ENCODE measurements around the gene CLEC4M.

The CLEC4M gene

GRCh38 chr19:7732045-7732444 is 31.0 kb upstream of the CLEC4M start, which contains the start of gene CLEC4G:
Gene CLEC4G (minus strand): TSS chr19:7732110. CDS start chr19:7732102, 8 bp downstream.
- peaks cover 16% of the 10 kb centered on the region for H3K27me3 ChIP-seq (ENCODE audit: control insufficient read depth, insufficient read depth, low read length)
- no peak within 1 kb of the TSS for H3K9ac ChIP-seq (ENCODE audit: low read length)
- no peaks in the 10 kb centered on the region for H3K4me1 ChIP-seq (ENCODE audit: control insufficient read depth, insufficient read depth, low read length)
- H3K27ac ChIP-seq (ENCODE audit: low read depth, low read length) = no peak within 1 kb of the TSS
- no peak within 1 kb of the TSS for H3K4me3 ChIP-seq (ENCODE audit: low read length)
- H3K36me3 ChIP-seq (ENCODE audit: control insufficient read depth, insufficient read depth, low read length) = no peaks in the 10 kb centered on the region

- peaks cover 16% of the 10 kb centered on the region for H3K27me3 ChIP-seq (ENCODE audit: control insufficient read depth, insufficient read depth, low read length)
- H3K27ac ChIP-seq (ENCODE audit: low read depth, low read length) = no peak overlapping the region
- no peaks in the 10 kb centered on the region for H3K4me1 ChIP-seq (ENCODE audit: control insufficient read depth, insufficient read depth, low read length)
- no peak overlapping the region for H3K4me3 ChIP-seq (ENCODE audit: low read length)
- H3K36me3 ChIP-seq (ENCODE audit: control insufficient read depth, insufficient read depth, low read length) = no peaks in the 10 kb centered on the region
- H3K9ac ChIP-seq (ENCODE audit: low read length) = no peak overlapping the region
Measured at GRCh38 chr19:7733376-7733775, 29.7 kb upstream of the CLEC4M start.

- no peaks in the 10 kb centered on the region for H3K4me1 ChIP-seq (ENCODE audit: control insufficient read depth, insufficient read depth, low read length)
Measured at GRCh38 chr19:7734220-7735203, 28.5 kb upstream of the CLEC4M start.

GRCh38 chr19:7736148-7736547 is 26.9 kb upstream of the CLEC4M start:
- no peak overlapping the region for H3K9ac ChIP-seq (ENCODE audit: low read length)

More at GRCh38 chr19:7734220-7735203, 28.5 kb upstream of the CLEC4M start:
- Histone ChIP-seq H3K27me3 (ENCODE audit: control insufficient read depth, insufficient read depth, low read length) (peaks cover 15% of the 10 kb centered on the region), H3K9ac (ENCODE audit: low read length) (no peak overlapping the region), H3K36me3 (ENCODE audit: control insufficient read depth, insufficient read depth, low read length) (no peaks in the 10 kb centered on the region), H3K4me3 (ENCODE audit: low read length) (no peak overlapping the region), H3K27ac (ENCODE audit: low read depth, low read length) (no peak overlapping the region)

GRCh38 chr19:7737215-7737614 is 25.8 kb upstream of the CLEC4M start:
- no peak overlapping the region for H3K9ac ChIP-seq (ENCODE audit: low read length)
- no peaks in the 10 kb centered on the region for H3K36me3 ChIP-seq (ENCODE audit: control insufficient read depth, insufficient read depth, low read length)
- H3K4me1 ChIP-seq (ENCODE audit: control insufficient read depth, insufficient read depth, low read length) = no peaks in the 10 kb centered on the region
- no peak overlapping the region for H3K27ac ChIP-seq (ENCODE audit: low read depth, low read length)
- H3K4me3 ChIP-seq (ENCODE audit: low read length) = no peak overlapping the region
- H3K27me3 ChIP-seq (ENCODE audit: control insufficient read depth, insufficient read depth, low read length) = peaks cover 4% of the 10 kb centered on the region

More at GRCh38 chr19:7736148-7736547, 26.9 kb upstream of the CLEC4M start:
- Histone ChIP-seq H3K36me3 (ENCODE audit: control insufficient read depth, insufficient read depth, low read length) (no peaks in the 10 kb centered on the region), H3K4me3 (ENCODE audit: low read length) (no peak overlapping the region), H3K27me3 (ENCODE audit: control insufficient read depth, insufficient read depth, low read length) (peaks cover 7% of the 10 kb centered on the region), H3K4me1 (ENCODE audit: control insufficient read depth, insufficient read depth, low read length) (no peaks in the 10 kb centered on the region), H3K27ac (ENCODE audit: low read depth, low read length) (no peak overlapping the region)

GRCh38 chr19:7738023-7738422 is 25.0 kb upstream of the CLEC4M start:
- no peaks in the 10 kb centered on the region for H3K4me1 ChIP-seq (ENCODE audit: control insufficient read depth, insufficient read depth, low read length)

GRCh38 chr19:7739211-7739755 is 23.8 kb upstream of the CLEC4M start:
- Histone ChIP-seq H3K36me3 (ENCODE audit: control insufficient read depth, insufficient read depth, low read length) (no peaks in the 10 kb centered on the region), H3K9ac (ENCODE audit: low read length) (no peak overlapping the region), H3K4me3 (ENCODE audit: low read length) (no peak overlapping the region), H3K4me1 (ENCODE audit: control insufficient read depth, insufficient read depth, low read length) (no peaks in the 10 kb centered on the region), H3K27ac (ENCODE audit: low read depth, low read length) (no peak overlapping the region), H3K27me3 (ENCODE audit: control insufficient read depth, insufficient read depth, low read length) (no peaks in the 10 kb centered on the region)

More at GRCh38 chr19:7738023-7738422, 25.0 kb upstream of the CLEC4M start:
- Histone ChIP-seq H3K4me3 (ENCODE audit: low read length) (no peak overlapping the region), H3K36me3 (ENCODE audit: control insufficient read depth, insufficient read depth, low read length) (no peaks in the 10 kb centered on the region), H3K9ac (ENCODE audit: low read length) (no peak overlapping the region), H3K27me3 (ENCODE audit: control insufficient read depth, insufficient read depth, low read length) (no peaks in the 10 kb centered on the region), H3K27ac (ENCODE audit: low read depth, low read length) (no peak overlapping the region)

- Histone ChIP-seq H3K27me3 (ENCODE audit: control insufficient read depth, insufficient read depth, low read length) (no peaks in the 10 kb centered on the region), H3K9ac (ENCODE audit: low read length) (no peak overlapping the region), H3K4me3 (ENCODE audit: low read length) (no peak overlapping the region), H3K36me3 (ENCODE audit: control insufficient read depth, insufficient read depth, low read length) (no peaks in the 10 kb centered on the region), H3K4me1 (ENCODE audit: control insufficient read depth, insufficient read depth, low read length) (no peaks in the 10 kb centered on the region), H3K27ac (ENCODE audit: low read depth, low read length) (no peak overlapping the region)
Measured at GRCh38 chr19:7739801-7740681, 23.0 kb upstream of the CLEC4M start.

GRCh38 chr19:7740682-7741054 is 22.4 kb upstream of the CLEC4M start:
- Histone ChIP-seq H3K9ac (ENCODE audit: low read length) (no peak overlapping the region), H3K4me3 (ENCODE audit: low read length) (no peak overlapping the region), H3K4me1 (ENCODE audit: control insufficient read depth, insufficient read depth, low read length) (no peaks in the 10 kb centered on the region), H3K27ac (ENCODE audit: low read depth, low read length) (no peak overlapping the region), H3K36me3 (ENCODE audit: control insufficient read depth, insufficient read depth, low read length) (no peaks in the 10 kb centered on the region), H3K27me3 (ENCODE audit: control insufficient read depth, insufficient read depth, low read length) (no peaks in the 10 kb centered on the region)

GRCh38 chr19:7742575-7742974 is 20.5 kb upstream of the CLEC4M start:
- Histone ChIP-seq H3K27me3 (ENCODE audit: control insufficient read depth, insufficient read depth, low read length) (peaks cover 2% of the 10 kb centered on the region), H3K9ac (ENCODE audit: low read length) (no peak overlapping the region), H3K4me1 (ENCODE audit: control insufficient read depth, insufficient read depth, low read length) (no peaks in the 10 kb centered on the region), H3K36me3 (ENCODE audit: control insufficient read depth, insufficient read depth, low read length) (no peaks in the 10 kb centered on the region), H3K4me3 (ENCODE audit: low read length) (no peak overlapping the region), H3K27ac (ENCODE audit: low read depth, low read length) (no peak overlapping the region)

- Histone ChIP-seq H3K4me3 (ENCODE audit: low read length) (no peak overlapping the region), H3K27me3 (ENCODE audit: control insufficient read depth, insufficient read depth, low read length) (peaks cover 2% of the 10 kb centered on the region), H3K27ac (ENCODE audit: low read depth, low read length) (no peak overlapping the region), H3K36me3 (ENCODE audit: control insufficient read depth, insufficient read depth, low read length) (no peaks in the 10 kb centered on the region), H3K9ac (ENCODE audit: low read length) (no peak overlapping the region), H3K4me1 (ENCODE audit: control insufficient read depth, insufficient read depth, low read length) (no peaks in the 10 kb centered on the region)
Measured at GRCh38 chr19:7742991-7743390, 20.1 kb upstream of the CLEC4M start.

GRCh38 chr19:7743425-7743841 is 19.6 kb upstream of the CLEC4M start:
- H3K4me1 ChIP-seq (ENCODE audit: control insufficient read depth, insufficient read depth, low read length) = no peaks in the 10 kb centered on the region
- no peak overlapping the region for H3K9ac ChIP-seq (ENCODE audit: low read length)
- H3K27ac ChIP-seq (ENCODE audit: low read depth, low read length) = no peak overlapping the region
- peaks cover 2% of the 10 kb centered on the region for H3K27me3 ChIP-seq (ENCODE audit: control insufficient read depth, insufficient read depth, low read length)
- no peak overlapping the region for H3K4me3 ChIP-seq (ENCODE audit: low read length)
- H3K36me3 ChIP-seq (ENCODE audit: control insufficient read depth, insufficient read depth, low read length) = no peaks in the 10 kb centered on the region
